ENCODE data around the gene CUX1.

The CUX1 gene

GRCh38 chr7:101814991-101815825 lies 2.2 kb upstream of the CUX1 start:
- H3K4me3 ChIP-seq (ENCODE audit: low read depth, low read length), result peak overlapping the region; percentile 71
- peak; percentile 68 for TF ChIP-seq CTCF (IDR thresholded peaks at IDR 0.05; ENCODE audit: borderline replicate concordance, insufficient read depth, low read depth, low read length)

GRCh38 chr7:101815826-101816594 lies 1.4 kb upstream of the CUX1 start:
- TF ChIP-seq CTCF (IDR thresholded peaks at IDR 0.05; ENCODE audit: borderline replicate concordance, insufficient read depth, low read depth, low read length), result no peak
- H3K4me3 ChIP-seq (ENCODE audit: low read depth, low read length), result peak overlapping the region; percentile 88

GRCh38 chr7:101816595-101817470 lies 593 bp upstream of the CUX1 start:
- peak overlapping the region; percentile 88 for H3K4me3 ChIP-seq (ENCODE audit: low read depth, low read length)
- 0 out of 2 replicates have a peak, but pooled peaks have one; percentile 15 for TF ChIP-seq CTCF (IDR thresholded peaks at IDR 0.05; ENCODE audit: borderline replicate concordance, insufficient read depth, low read depth, low read length)

- peak overlapping the region; percentile 5 for H3K4me3 ChIP-seq (ENCODE audit: low read depth, low read length)
- no peak for TF ChIP-seq CTCF (IDR thresholded peaks at IDR 0.05; ENCODE audit: borderline replicate concordance, insufficient read depth, low read depth, low read length)
Observed at GRCh38 chr7:101818287-101819071, 1.1 kb downstream of the CUX1 start.

- no peak overlapping the region for H3K4me3 ChIP-seq (ENCODE audit: low read depth, low read length)
Observed at GRCh38 chr7:101819183-101819582, 1.8 kb downstream of the CUX1 start.

More at GRCh38 chr7:101819183-101819582, 1.8 kb downstream of the CUX1 start:
- no peak for TF ChIP-seq CTCF (IDR thresholded peaks at IDR 0.05; ENCODE audit: borderline replicate concordance, insufficient read depth, low read depth, low read length)
